Nephron progenitor cell (in vitro differentiated cells): ENCODE results near the gene NAPG.
"Not testable (repeated sequence)": the region's sequence is repeated elsewhere in the genome, so short reads cannot be mapped to it uniquely, and the experiment has no call there.

Experiments
- DNase-seq: peaks from one replicate; pipeline ENCODE4 v3.0.0; 2021
- H3K27ac Mint-ChIP-seq: 2 replicates; pipeline ENCODE4 v1.8.0; 2021; ENCODE audit warnings: mild to moderate bottlenecking, moderate library complexity, mixed read lengths
- H3K27me3 Mint-ChIP-seq: 2 replicates; pipeline ENCODE4 v1.8.0; 2021; ENCODE audit warnings: mild to moderate bottlenecking, low read depth, mixed read lengths; ENCODE audit not compliant: poor library complexity
- H3K36me3 Mint-ChIP-seq: 2 replicates; pipeline ENCODE4 v1.8.0; 2021; ENCODE audit warnings: low read depth, mixed read lengths
- H3K4me1 Mint-ChIP-seq: 2 replicates; pipeline ENCODE4 v1.8.0; 2021; ENCODE audit warnings: mixed read lengths
- H3K4me3 Mint-ChIP-seq: 2 replicates; pipeline ENCODE4 v1.8.0; 2021; ENCODE audit warnings: mild to moderate bottlenecking, moderate library complexity, mixed read lengths
- H3K9me3 Mint-ChIP-seq: 2 replicates; pipeline ENCODE4 v1.8.0; 2021; ENCODE audit warnings: mild to moderate bottlenecking, moderate library complexity, mixed read lengths
- TF ChIP-seq, protein P1 (sequence below): fragments of 200-600 bp; sonication (generic); IDR thresholded peaks from 2 replicates; pipeline ENCODE4 v1.5.0; 2021; ENCODE audit warnings: antibody characterized with exemption

Gene NAPG

DNA sequence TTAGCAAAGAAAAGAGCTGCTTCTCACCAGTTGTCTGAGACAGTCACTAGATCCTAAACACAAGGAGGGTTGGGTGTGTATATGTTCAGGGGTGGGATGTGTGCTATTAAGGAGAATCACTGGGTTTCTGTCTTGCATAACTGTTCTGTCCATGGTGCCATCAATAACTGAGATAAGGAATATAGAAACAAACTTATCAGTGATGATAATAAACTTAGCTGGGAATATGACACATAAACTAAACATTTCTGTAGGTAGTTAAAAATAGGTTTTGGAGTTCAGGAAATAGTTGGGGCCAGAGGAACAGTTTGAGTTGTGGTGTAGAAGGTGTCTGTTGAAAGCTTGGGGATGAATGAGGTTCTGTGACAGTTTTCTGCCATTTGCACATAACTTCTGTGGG, 17.4 kb downstream of the NAPG start:
- no peak overlapping the region for H3K27ac Mint-ChIP-seq
- no peaks in the 10 kb centered on the region for H3K9me3 Mint-ChIP-seq
- peaks cover 81% of the 10 kb centered on the region for H3K36me3 Mint-ChIP-seq
- H3K4me1 Mint-ChIP-seq = no peaks in the 10 kb centered on the region
- no peak overlapping the region for H3K4me3 Mint-ChIP-seq
- no peak for DNase-seq
- H3K27me3 Mint-ChIP-seq = no peaks in the 10 kb centered on the region
- TF ChIP-seq, protein P1, sequence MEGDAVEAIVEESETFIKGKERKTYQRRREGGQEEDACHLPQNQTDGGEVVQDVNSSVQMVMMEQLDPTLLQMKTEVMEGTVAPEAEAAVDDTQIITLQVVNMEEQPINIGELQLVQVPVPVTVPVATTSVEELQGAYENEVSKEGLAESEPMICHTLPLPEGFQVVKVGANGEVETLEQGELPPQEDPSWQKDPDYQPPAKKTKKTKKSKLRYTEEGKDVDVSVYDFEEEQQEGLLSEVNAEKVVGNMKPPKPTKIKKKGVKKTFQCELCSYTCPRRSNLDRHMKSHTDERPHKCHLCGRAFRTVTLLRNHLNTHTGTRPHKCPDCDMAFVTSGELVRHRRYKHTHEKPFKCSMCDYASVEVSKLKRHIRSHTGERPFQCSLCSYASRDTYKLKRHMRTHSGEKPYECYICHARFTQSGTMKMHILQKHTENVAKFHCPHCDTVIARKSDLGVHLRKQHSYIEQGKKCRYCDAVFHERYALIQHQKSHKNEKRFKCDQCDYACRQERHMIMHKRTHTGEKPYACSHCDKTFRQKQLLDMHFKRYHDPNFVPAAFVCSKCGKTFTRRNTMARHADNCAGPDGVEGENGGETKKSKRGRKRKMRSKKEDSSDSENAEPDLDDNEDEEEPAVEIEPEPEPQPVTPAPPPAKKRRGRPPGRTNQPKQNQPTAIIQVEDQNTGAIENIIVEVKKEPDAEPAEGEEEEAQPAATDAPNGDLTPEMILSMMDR = no peak

DNA sequence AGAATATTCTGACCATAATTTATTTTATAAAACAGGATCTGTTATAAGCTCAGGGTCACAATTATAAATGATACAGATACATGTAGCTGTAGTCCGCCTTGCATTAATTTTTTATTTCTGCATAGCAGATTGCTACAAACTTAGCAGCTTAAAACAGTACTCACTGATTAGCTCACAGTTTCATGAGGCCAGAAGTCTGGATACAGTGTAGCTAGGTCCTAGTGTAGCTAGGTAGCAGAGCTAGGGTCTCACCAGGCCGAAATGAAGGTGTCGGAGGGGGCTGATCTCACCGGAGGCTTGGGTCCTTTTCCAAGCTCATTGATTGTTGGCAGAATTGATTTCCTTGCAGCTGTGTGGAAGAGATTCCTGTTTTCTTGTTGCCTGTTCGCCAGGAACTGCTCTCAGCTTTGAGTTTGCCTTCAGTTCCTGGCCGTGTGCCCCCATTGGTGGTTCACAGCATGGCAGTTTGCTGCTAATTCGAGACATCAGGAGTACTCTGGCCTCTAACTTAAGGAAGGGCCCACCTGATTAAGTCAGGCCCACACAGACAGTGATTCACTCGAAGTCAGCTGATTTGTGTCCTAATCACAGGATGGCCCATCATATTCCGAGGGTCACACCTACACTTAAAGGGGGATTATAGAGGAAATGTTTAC, 18.4 kb downstream of the NAPG start:
- TF ChIP-seq, protein P1 = no peak
- Mint-ChIP-seq H3K36me3 (peaks cover 81% of the 10 kb centered on the region), H3K9me3 (no peaks in the 10 kb centered on the region), H3K4me3 (no peak overlapping the region), H3K27ac (peak overlapping the region; percentile 79), H3K27me3 (peaks cover 3% of the 10 kb centered on the region), H3K4me1 (no peaks in the 10 kb centered on the region)
- no peak for DNase-seq

DNA sequence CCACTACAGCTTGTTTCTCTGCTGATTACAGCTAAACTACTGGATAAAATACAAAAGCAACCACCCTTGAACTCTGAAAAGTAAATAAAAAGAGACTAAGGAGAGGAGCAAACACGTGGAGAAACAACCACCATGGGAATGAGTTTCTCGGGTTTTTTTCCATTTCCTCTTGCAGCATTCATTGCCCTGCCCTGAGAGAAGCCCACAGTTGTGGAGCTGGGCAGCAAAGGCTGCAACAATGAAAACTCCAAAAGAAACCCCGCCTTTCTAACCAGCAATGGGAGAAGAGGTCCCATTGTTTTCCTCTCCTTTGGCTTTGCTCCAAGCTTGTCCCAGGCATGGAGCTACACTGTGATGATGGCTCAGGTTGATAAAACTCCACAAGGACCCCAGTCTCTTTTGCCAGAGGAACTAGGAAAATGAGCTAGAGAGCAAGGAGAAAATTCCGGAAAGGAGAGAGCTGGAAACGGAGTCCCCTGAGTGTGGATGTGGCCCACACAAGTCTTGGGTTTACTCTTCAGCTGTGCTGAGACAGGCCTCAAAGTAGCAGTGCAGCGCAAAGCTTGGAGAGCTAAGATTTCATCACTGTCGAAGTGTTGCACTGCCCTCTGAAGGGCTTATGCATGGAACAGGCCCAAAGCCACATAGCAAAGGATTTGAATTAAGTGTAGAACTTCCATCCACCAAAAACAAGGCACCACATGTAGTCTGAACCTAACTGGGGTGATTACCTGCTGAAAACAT, 20.9 kb downstream of the NAPG start:
- Mint-ChIP-seq H3K27ac (no peak overlapping the region), H3K9me3 (no peaks in the 10 kb centered on the region), H3K36me3 (peaks cover 75% of the 10 kb centered on the region), H3K4me3 (no peak overlapping the region), H3K27me3 (peaks cover 3% of the 10 kb centered on the region), H3K4me1 (no peaks in the 10 kb centered on the region)
- TF ChIP-seq, protein P1 = no peak
- DNase-seq = no peak

DNA sequence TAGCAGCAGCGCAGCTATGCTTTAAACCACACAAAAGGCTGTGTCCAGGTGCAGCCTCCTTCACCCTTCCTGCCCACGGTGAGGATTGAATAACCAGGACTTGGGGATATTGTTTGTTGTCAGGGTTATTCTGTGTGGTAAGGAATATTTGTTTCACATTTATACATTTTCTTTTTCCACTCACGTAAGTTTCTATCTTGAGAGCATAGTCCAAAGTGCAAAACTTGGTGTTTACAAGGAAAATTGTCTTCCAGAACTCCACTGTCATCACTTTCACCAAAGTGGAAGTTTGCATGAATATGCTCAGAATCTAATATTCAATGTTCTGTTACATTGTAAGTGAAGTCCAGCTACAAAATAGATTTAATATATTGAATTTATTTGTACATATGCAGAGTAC, 26.4 kb downstream of the NAPG start:
- no peak overlapping the region for H3K27ac Mint-ChIP-seq
- H3K4me3 Mint-ChIP-seq = no peak overlapping the region
- DNase-seq = no peak
- no peaks in the 10 kb centered on the region for H3K4me1 Mint-ChIP-seq
- TF ChIP-seq, protein P1 = no peak
- H3K36me3 Mint-ChIP-seq = peaks cover 87% of the 10 kb centered on the region
- peaks cover 7% of the 10 kb centered on the region for H3K27me3 Mint-ChIP-seq
- peaks cover 6% of the 10 kb centered on the region for H3K9me3 Mint-ChIP-seq

DNA sequence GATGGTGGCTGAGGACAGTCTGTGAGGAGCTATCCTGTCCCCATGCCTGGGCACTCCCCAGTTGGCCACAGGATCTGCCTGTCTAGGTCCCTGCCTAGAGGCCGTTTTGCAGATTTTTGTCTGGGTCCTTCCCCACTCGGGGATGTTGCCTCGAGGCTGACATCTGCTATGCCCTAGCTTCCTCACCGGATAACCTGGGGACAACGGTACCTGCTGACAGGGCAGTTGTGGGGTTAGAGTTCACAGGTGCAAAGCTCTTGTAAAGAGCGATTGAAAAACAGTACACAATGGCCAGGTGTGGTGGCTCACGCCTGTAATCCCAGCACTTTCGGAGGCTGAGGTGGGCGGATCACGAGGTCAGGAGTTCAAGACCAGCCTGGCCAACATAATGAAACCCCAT, 30.4 kb downstream of the NAPG start:
- H3K4me3 Mint-ChIP-seq, DNase-seq, H3K27me3 Mint-ChIP-seq, H3K27ac Mint-ChIP-seq: not testable (repeated sequence)
- H3K4me1 Mint-ChIP-seq = peaks cover 18% of the 10 kb centered on the region
- peaks cover 69% of the 10 kb centered on the region for H3K36me3 Mint-ChIP-seq
- peaks cover 17% of the 10 kb centered on the region for H3K9me3 Mint-ChIP-seq

DNA sequence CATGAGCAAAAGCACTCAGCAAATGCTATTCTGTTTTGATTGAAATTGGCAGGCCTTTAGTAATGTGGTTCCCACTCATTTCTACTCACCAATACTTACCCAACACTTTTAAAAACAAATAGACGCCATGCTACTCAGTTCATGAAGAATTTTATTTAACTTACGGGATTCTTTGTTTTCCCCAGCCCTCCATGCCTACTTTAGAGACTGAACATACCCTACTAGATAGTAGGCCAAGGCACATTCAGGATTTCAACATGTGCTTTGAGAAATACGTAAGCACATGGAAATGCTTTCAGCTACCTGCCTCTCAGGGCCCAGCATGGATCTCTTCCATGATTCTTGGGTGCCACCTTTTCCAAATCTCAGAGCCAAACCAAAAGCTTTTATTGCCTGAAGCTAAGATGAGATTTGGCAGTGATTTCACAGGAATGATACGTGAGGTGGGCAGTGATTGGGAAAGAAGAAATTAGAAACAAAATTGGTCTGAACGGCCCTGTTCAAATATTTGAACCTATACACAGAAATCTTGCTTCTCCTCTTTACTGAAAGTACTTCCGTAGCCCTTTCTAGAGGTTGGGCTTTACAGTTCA, 31.4 kb downstream of the NAPG start:
- TF ChIP-seq, protein P1 = no peak
- no peak overlapping the region for H3K27ac Mint-ChIP-seq
- H3K4me3 Mint-ChIP-seq = no peak overlapping the region
- peaks cover 8% of the 10 kb centered on the region for H3K27me3 Mint-ChIP-seq
- no peak for DNase-seq
- peaks cover 17% of the 10 kb centered on the region for H3K9me3 Mint-ChIP-seq
- H3K4me1 Mint-ChIP-seq = peaks cover 27% of the 10 kb centered on the region
- H3K36me3 Mint-ChIP-seq = peaks cover 61% of the 10 kb centered on the region
